ENCODE measurements around the gene SMYD4.
"Not testable (repeated sequence)": the region's sequence is repeated elsewhere in the genome, so short reads cannot be mapped to it uniquely, and the experiment has no call there.

SMYD4 gene, protein sequence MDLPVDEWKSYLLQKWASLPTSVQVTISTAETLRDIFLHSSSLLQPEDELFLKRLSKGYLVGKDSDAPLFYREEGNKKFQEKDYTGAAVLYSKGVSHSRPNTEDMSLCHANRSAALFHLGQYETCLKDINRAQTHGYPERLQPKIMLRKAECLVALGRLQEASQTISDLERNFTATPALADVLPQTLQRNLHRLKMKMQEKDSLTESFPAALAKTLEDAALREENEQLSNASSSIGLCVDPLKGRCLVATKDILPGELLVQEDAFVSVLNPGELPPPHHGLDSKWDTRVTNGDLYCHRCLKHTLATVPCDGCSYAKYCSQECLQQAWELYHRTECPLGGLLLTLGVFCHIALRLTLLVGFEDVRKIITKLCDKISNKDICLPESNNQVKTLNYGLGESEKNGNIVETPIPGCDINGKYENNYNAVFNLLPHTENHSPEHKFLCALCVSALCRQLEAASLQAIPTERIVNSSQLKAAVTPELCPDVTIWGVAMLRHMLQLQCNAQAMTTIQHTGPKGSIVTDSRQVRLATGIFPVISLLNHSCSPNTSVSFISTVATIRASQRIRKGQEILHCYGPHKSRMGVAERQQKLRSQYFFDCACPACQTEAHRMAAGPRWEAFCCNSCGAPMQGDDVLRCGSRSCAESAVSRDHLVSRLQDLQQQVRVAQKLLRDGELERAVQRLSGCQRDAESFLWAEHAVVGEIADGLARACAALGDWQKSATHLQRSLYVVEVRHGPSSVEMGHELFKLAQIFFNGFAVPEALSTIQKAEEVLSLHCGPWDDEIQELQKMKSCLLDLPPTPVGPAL

DNA sequence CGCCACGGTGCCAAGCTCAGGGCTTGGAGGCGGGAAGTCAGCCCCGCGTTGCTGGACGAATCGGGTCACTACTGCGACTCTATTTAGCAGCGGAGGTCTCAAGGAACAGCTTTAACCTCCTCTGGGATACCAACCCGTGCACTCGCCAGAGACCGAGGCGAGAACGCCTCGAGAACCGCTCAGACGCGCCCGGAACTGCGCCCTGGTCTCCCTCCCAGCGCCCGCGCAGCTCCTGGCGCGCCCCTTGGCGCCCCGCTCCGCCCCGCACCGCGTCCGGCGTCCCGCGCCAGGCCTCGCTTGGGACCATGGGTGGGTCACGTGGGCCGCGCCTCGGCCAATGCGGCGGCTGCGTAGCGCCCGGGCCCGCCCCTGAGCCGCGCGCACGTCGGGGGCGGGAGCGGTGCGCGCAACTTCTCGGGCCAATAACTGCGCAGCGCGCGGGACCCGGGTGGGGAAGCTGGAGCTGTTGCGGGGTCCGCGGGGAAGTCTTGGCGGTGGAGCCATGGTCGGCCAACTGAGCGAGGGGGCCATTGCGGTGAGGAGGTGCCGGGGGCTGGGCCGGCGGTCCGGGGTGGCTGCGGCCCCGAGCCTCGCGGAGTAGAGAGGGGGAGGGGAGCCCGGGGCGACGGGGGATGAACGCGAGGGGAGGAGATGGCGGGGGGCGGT lies at the start of gene SMYD4, which contains the start of gene RPA1:
Gene SMYD4 (minus strand): TSS at position 311 of the 666 bp plus-strand sequence. CDS start 1,908 bp downstream, outside the sequence.
Gene RPA1 (plus strand): TSS at position 414 of the 666 bp plus-strand sequence. CDS start 89 bp downstream, at position 503.
- DNase-seq (ENCODE audit: low read depth in 1 of 2, low spot score in 1 of 2), result peak; percentile 77 to 83

DNA sequence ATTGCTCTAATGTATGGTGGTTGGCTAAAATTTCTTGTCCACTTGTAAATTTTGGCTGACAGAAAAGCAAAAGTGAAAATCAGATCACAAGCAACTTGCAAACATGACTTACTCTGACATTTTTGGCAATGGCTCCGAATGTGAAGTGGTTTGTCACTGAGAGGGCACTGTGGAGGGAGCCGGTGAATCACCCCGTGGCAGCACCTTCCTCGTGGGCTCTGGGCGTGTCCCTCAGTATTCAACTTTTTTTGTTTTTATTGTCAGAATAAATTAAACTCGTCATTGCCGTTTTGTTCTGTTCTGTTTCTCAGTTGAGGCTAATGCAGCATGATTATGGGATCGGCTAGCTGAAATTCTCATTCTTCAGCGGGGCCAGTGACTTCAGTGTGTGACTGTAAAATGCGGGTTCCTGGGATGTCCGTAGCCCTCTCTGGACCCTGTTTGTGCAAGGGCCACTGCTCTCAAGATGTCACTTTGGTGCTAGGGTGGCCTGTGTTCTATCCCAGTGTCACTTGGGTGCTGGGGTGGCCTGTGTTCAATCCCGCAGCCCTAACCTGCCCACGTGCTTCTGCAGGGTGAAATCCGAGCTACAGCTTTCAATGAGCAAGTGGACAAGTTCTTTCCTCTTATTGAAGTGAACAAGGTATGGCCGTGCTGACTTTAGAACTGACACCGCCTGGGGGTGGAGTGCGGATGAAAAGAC lies 48.9 kb upstream of the SMYD4 start:
- no peak for DNase-seq (ENCODE audit: low read depth in 1 of 2, low spot score in 1 of 2)

DNA sequence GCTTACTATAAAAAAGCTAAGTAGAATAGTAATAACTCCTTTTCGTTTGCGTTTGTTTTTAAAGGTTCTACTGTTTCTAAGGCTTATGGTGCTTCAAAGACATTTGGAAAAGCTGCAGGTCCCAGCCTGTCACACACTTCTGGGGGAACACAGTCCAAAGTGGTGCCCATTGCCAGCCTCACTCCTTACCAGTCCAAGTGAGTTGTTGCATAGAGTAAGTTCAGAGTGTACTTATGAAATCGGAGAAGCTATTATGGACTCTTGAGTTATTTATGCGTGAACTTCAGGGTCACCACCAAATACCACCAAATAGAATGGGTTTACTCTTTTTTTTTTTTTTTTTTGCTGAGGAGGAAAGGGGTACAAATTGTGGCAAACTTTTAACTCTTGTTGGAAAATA lies 45.9 kb upstream of the SMYD4 start:
- DNase-seq (ENCODE audit: low read depth in 1 of 2, low spot score in 1 of 2), result no peak

GRCh38 chr17:1873418-1873817 lies 43.7 kb upstream of the SMYD4 start:
- DNase-seq (ENCODE audit: low read depth in 1 of 2, low spot score in 1 of 2), result no peak

DNA sequence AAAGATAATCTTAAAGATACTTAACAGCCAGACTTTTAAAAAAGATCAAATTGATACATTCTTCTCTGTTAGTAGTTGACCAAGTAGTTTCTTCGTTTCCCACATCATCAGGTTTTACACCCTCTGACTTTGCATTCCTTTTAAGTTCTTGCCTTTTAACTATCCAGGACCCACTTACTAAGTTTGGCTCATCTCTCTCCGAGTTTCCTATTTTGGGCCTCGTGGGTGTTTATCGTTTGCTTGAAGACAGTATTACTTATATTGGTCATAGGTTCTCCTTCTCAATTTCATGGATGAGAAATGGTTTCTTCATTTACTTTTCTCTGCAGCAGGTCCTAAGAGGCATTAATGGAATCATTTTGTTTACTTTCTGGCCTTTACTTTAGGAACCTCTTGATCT lies 43.3 kb upstream of the SMYD4 start:
- no peak for DNase-seq (ENCODE audit: low read depth in 1 of 2, low spot score in 1 of 2)

GRCh38 chr17:1872254-1872653 lies 42.6 kb upstream of the SMYD4 start:
- DNase-seq (ENCODE audit: low read depth in 1 of 2, low spot score in 1 of 2), result no peak

- DNase-seq (ENCODE audit: low read depth in 1 of 2, low spot score in 1 of 2), result no peak
Observed at GRCh38 chr17:1871756-1872155, 42.1 kb upstream of the SMYD4 start.

GRCh38 chr17:1870592-1870991 lies 40.9 kb upstream of the SMYD4 start:
- DNase-seq (ENCODE audit: low read depth in 1 of 2, low spot score in 1 of 2), result no peak

- no peak for DNase-seq (ENCODE audit: low read depth in 1 of 2, low spot score in 1 of 2)
Observed at GRCh38 chr17:1868090-1868489, 38.4 kb upstream of the SMYD4 start.

DNA sequence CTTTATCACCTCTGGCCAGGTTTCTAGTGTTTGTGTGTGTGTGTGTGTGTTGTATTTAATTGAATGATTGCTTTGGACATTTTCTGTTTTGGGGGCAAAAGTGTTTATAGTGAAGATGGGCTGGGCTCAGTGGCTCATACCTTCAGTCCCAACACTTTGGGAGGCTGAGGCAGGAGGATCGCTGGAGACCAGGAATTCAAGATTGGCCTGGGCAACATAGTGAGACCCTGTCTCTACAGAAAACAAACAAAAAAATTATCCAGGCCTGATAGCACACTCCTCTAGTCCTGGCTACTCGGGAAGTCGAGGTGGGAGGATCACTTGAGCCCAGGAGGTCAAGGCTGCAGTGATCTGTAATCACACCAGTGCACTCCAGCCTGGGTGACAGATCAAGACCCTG lies 37.6 kb upstream of the SMYD4 start:
- no peak for DNase-seq (ENCODE audit: low read depth in 1 of 2, low spot score in 1 of 2)

GRCh38 chr17:1865252-1866037 lies 35.7 kb upstream of the SMYD4 start:
- DNase-seq (ENCODE audit: low read depth in 1 of 2, low spot score in 1 of 2), result peak in 1 of 2 donors; percentile 20

- DNase-seq (ENCODE audit: low read depth in 1 of 2, low spot score in 1 of 2), result no peak
Observed at GRCh38 chr17:1861391-1862010, 31.8 kb upstream of the SMYD4 start.

GRCh38 chr17:1860978-1861377 lies 31.3 kb upstream of the SMYD4 start:
- DNase-seq (ENCODE audit: low read depth in 1 of 2, low spot score in 1 of 2), result no peak

DNA sequence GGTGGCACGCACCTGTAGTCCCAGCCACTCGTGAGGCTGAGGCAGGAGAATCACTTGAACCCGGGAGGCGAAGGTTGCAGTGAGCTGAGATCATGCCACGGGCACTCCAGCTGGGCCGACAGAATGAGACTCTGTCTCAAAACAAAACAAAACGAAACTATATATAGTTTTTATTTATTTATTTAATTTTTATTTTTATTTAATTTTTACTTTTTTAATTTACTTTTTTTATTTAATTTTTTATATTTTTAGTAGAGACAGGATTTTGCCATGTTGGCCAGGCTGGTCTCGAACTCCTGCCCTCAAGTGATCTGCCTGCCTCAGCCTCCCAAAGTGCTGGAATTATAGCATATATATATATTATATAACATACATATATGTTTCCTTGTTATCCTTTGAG lies 26.8 kb upstream of the SMYD4 start:
- not testable (repeated sequence) for DNase-seq (ENCODE audit: low read depth in 1 of 2, low spot score in 1 of 2)

DNA sequence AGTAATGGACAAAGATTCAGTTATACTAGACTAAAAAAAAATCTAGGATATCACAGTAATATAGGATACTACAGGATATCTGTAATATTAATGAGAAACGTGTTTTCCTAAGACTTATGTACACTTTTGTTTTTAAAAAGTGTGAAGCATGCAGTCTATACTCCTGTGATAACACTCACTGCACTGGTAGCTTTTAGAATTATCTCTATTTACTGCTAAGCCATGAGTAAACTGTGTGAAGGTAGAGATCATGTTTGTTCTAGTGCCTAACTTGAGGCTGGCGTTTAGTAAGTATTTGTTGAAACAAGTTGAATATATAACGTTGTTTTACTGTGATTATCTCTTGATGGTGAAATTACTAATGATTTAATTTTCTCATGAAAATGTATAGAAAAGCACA lies 24.0 kb upstream of the SMYD4 start:
- no peak for DNase-seq (ENCODE audit: low read depth in 1 of 2, low spot score in 1 of 2)

DNA sequence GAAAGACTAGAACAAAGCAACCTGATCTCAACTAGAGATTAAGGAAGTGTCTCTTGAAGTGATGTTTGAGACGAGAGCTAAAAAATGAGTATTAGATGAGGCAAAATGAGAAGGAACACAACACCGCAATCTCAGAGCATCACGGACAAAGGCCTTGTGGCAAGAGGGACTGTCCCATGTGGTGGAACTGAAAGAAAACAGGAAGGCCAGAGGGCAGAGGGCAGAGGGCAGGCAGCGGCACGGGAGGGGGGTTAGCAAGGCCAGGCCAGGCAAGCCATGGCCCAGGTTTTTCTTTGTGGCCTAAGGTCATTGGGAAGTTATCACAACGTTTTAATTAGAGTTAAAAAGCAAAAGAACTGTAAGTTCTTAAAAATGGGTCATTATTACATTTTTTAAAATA lies 22.6 kb upstream of the SMYD4 start:
- DNase-seq (ENCODE audit: low read depth in 1 of 2, low spot score in 1 of 2), result no peak

DNA sequence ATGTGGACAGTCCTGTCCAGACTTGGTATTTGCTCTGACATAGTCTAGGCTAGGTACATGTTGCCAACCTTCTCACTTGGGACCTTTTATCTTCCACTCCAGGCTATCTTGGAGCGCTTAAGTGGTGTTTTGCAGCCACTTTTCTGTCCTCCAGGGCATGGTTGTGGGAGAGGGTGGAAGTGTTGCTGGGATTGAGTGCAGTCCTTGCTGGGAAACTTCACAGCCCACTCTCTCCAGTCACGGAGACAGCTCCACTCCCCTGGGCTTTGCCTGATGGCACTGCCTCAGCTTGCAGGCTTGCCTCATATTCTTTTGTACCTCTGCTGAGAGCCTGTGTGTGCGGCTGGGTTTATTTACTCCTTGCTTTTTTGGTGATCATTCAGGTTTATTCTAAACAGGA lies 17.5 kb upstream of the SMYD4 start:
- DNase-seq (ENCODE audit: low read depth in 1 of 2, low spot score in 1 of 2), result no peak

DNA sequence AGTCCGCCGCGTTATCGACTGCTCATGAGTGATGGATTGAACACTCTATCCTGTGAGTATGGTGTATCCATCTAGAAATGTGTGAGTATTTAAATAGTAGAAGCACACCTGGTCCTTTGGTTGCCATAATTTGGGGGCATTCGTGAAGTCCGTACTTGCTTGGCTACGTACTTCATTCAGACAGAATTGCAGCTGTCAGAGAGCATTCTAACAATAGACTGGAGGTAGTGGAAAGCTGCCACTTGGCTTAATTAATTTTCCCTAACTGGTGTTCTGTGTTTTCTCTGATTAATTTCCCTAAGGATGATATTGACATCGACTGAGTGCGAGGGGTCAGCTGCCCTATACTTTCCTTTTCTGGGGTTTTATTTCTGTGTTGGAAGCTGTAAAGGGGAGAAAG lies 14.2 kb upstream of the SMYD4 start:
- no peak for DNase-seq (ENCODE audit: low read depth in 1 of 2, low spot score in 1 of 2)

DNA sequence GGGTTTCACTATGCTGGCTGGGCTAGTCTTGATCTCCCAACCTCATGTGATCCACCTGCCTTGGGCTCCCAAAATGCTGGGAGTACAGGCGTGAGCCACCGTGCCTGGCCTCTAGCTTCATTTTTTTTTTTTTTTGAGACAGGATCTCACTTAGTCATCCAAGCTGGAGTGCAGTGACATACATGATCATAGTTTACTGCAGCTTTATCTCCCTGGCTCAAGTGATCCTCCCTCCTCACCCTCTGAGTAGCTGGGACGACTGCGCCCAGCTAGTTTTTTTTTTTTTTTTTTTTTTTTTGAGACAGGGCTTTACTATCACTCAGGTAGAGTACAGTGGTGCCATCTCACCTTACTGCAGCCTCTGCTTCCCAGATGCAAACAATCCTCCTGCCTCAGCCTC lies 9.8 kb upstream of the SMYD4 start:
- no peak for DNase-seq (ENCODE audit: low read depth in 1 of 2, low spot score in 1 of 2)
